H9 (cell line): ENCODE measurements around the gene CMTM4. TPM values are rescaled to one million over a fixed set of nuclear protein-coding genes. Genes with fewer than 3 reads are reported as not detected.

Source experiments
- DNase-seq: peaks from one replicate; pipeline ENCODE4 v3.0.0-alpha.2; 2017
- H2AFZ ChIP-seq: one replicate; pipeline ENCODE4 v1.6.1; 2013; ENCODE audit warnings: mild to moderate bottlenecking, low read length, control low read depth, moderate library complexity
- H2AK5ac ChIP-seq: 2 replicates; pipeline ENCODE4 v1.6.1; 2013; ENCODE audit warnings: low read length, control low read depth, mixed read lengths; ENCODE audit not compliant: insufficient read length
- H2BK120ac ChIP-seq: one replicate; pipeline ENCODE4 v1.6.1; 2013; ENCODE audit warnings: low read depth, mild to moderate bottlenecking, low read length, control low read depth, inconsistent platforms; ENCODE audit not compliant: poor library complexity, severe bottlenecking
- H2BK12ac ChIP-seq: 2 replicates; pipeline ENCODE4 v1.6.1; 2013; ENCODE audit warnings: low read length, control low read depth, mixed read lengths, low read depth; ENCODE audit not compliant: insufficient read length
- H2BK15ac ChIP-seq: 2 replicates; pipeline ENCODE4 v1.6.1; 2013; ENCODE audit warnings: low read depth, low read length, control low read depth
- H2BK20ac ChIP-seq: one replicate; pipeline ENCODE4 v1.6.1; 2013; ENCODE audit warnings: low read depth, mild to moderate bottlenecking, low read length, control low read depth, inconsistent platforms; ENCODE audit not compliant: poor library complexity, severe bottlenecking
- H2BK5ac ChIP-seq: 2 replicates; pipeline ENCODE4 v1.6.1; 2013; ENCODE audit warnings: low read length, control low read depth, mixed read lengths; ENCODE audit not compliant: insufficient read length
- H3K14ac ChIP-seq: 2 replicates; pipeline ENCODE4 v1.6.1; 2013; ENCODE audit warnings: low read length, control low read depth; ENCODE audit not compliant: insufficient read depth
- H3K18ac ChIP-seq: 2 replicates; pipeline ENCODE4 v1.6.1; 2013; ENCODE audit warnings: low read depth, mild to moderate bottlenecking, mixed read lengths, low read length, control low read depth; ENCODE audit not compliant: insufficient read length
- H3K23ac ChIP-seq: 2 replicates; pipeline ENCODE4 v1.6.1; 2013; ENCODE audit warnings: low read length, control low read depth, mixed read lengths, low read depth; ENCODE audit not compliant: insufficient read length
- H3K23me2 ChIP-seq: 2 replicates; pipeline ENCODE4 v1.6.1; 2013; ENCODE audit warnings: low read depth, mild to moderate bottlenecking, mixed read lengths, low read length, control low read depth; ENCODE audit not compliant: insufficient read length, poor library complexity, severe bottlenecking
- H3K27ac ChIP-seq: 2 replicates; pipeline ENCODE4 v1.5.1; 2013; ENCODE audit warnings: low read length, control low read depth, mixed read lengths, low read depth; ENCODE audit not compliant: insufficient read length
- H3K27me3 ChIP-seq: 2 replicates; pipeline ENCODE4 v1.6.1; 2013; ENCODE audit warnings: low read length, control low read depth, inconsistent platforms; ENCODE audit not compliant: insufficient read depth
- H3K4ac ChIP-seq: 2 replicates; pipeline ENCODE4 v1.6.1; 2013; ENCODE audit warnings: low read depth, mild to moderate bottlenecking, control low read depth, inconsistent platforms, low read length, moderate library complexity
- H3K4me1 ChIP-seq: 2 replicates; pipeline ENCODE4 v1.6.1; 2013; ENCODE audit warnings: low read length, control low read depth, inconsistent platforms; ENCODE audit not compliant: insufficient read depth
- H3K4me2 ChIP-seq: 2 replicates; pipeline ENCODE4 v1.6.1; 2013; ENCODE audit warnings: low read length, control low read depth, mixed read lengths; ENCODE audit not compliant: insufficient read length, insufficient read depth
- H3K56ac ChIP-seq: 2 replicates; pipeline ENCODE4 v1.6.1; 2013; ENCODE audit warnings: low read depth, mild to moderate bottlenecking, mixed read lengths, low read length, control low read depth; ENCODE audit not compliant: insufficient read length
- H3K79me1 ChIP-seq: 2 replicates; pipeline ENCODE4 v1.6.1; 2013; ENCODE audit warnings: low read depth, mild to moderate bottlenecking, moderate library complexity, low read length, control low read depth, inconsistent platforms; ENCODE audit not compliant: insufficient read depth, poor library complexity, severe bottlenecking
- H3K79me2 ChIP-seq: 2 replicates; pipeline ENCODE4 v1.6.1; 2013; ENCODE audit warnings: low read length, control low read depth, inconsistent platforms; ENCODE audit not compliant: insufficient read depth
- H3K9ac ChIP-seq: 2 replicates; pipeline ENCODE4 v1.6.1; 2013; ENCODE audit warnings: low read length, control low read depth, mixed read lengths; ENCODE audit not compliant: insufficient read length; ENCODE audit errors: extremely low read depth
- H3K9me3 ChIP-seq: one replicate; pipeline ENCODE4 v1.6.1; 2013; ENCODE audit warnings: low read depth, low read length, inconsistent platforms; ENCODE audit not compliant: control insufficient read depth
- H3T11ph ChIP-seq: one replicate; pipeline ENCODE4 v1.6.1; 2013; ENCODE audit warnings: mild to moderate bottlenecking, low read length, control low read depth, inconsistent platforms
- H4K20me1 ChIP-seq: one replicate; pipeline ENCODE4 v1.6.1; 2013; ENCODE audit not compliant: control insufficient read depth, insufficient read length, insufficient read depth
- H4K5ac ChIP-seq: 2 replicates; pipeline ENCODE4 v1.6.1; 2013; ENCODE audit warnings: low read depth, mild to moderate bottlenecking, mixed read lengths, low read length, control low read depth; ENCODE audit not compliant: insufficient read length
- H4K8ac ChIP-seq: replicated peaks from 2 replicates; pipeline ENCODE4 v1.6.1; 2013; ENCODE audit warnings: low read length, control low read depth, mixed read lengths, low read depth; ENCODE audit not compliant: insufficient read length
- H4K91ac ChIP-seq: 2 replicates; pipeline ENCODE4 v1.6.1; 2013; ENCODE audit warnings: low read depth, mild to moderate bottlenecking, moderate library complexity, mixed read lengths, low read length, control low read depth; ENCODE audit not compliant: insufficient read length
- H3K27ac Mint-ChIP-seq, 3 experiments: 2 replicates in 2 of 3; 3 replicates in 1 of 3; pipeline ENCODE4 v1.8.0; 2020 to 2021; ENCODE audit warnings: mixed read lengths in 3 of 3, mild to moderate bottlenecking in 1 of 3, moderate library complexity in 1 of 3
- H3K27me3 Mint-ChIP-seq: 2 replicates; pipeline ENCODE4 v1.8.0; 2021; ENCODE audit warnings: low read depth, mild to moderate bottlenecking, moderate library complexity, mixed read lengths
- H3K36me3 Mint-ChIP-seq, 3 experiments: 2 replicates in 2 of 3; 3 replicates in 1 of 3; pipeline ENCODE4 v1.8.0; 2020 to 2021; ENCODE audit warnings: low read depth in 3 of 3, mixed read lengths in 3 of 3; ENCODE audit not compliant: insufficient read depth in 1 of 3
- H3K4me1 Mint-ChIP-seq, 2 experiments: 2 replicates each; pipeline ENCODE4 v1.8.0; 2020; ENCODE audit warnings: mixed read lengths in 2 of 2
- H3K4me3 Mint-ChIP-seq, 2 experiments: 2 replicates in 1 of 2; 3 replicates in 1 of 2; pipeline ENCODE4 v1.8.0; 2020 to 2021; ENCODE audit warnings: mild to moderate bottlenecking in 2 of 2, mixed read lengths in 2 of 2, moderate library complexity in 1 of 2
- H3K9me3 Mint-ChIP-seq, 2 experiments: 2 replicates in 1 of 2; 3 replicates in 1 of 2; pipeline ENCODE4 v1.8.0; 2020; ENCODE audit warnings: mild to moderate bottlenecking in 2 of 2, mixed read lengths in 2 of 2, moderate library complexity in 1 of 2
- WGBS: extraction: QIAGEN DNeasy Blood & Tissue Kit; methylation state at CpG from one replicate; pipeline ENCODE4 v1.1.7; 2013; ENCODE audit warnings: missing lambda C conversion rate, low lambda C conversion rate, mixed read lengths; ENCODE audit not compliant: insufficient read length; ENCODE audit errors: extremely low coverage; 5-methylcytosine and 5-hydroxymethylcytosine counted together
- total RNA-seq: library from RNA; stranded (reverse); gene quantifications from 2 replicates; pipeline ENCODE4 v1.2.1, GENCODE V29; 2021
- TF ChIP-seq, protein P1 (sequence below): fragments of 200-600 bp; sonication (generic); conservative IDR thresholded peaks from 3 replicates; pipeline ENCODE4 v1.8.0; 2021; ENCODE audit warnings: antibody characterized with exemption, mild to moderate bottlenecking

CMTM4 gene
- total RNA-seq, 1 experiment from 2014 or later = 40.5 TPM

DNA sequence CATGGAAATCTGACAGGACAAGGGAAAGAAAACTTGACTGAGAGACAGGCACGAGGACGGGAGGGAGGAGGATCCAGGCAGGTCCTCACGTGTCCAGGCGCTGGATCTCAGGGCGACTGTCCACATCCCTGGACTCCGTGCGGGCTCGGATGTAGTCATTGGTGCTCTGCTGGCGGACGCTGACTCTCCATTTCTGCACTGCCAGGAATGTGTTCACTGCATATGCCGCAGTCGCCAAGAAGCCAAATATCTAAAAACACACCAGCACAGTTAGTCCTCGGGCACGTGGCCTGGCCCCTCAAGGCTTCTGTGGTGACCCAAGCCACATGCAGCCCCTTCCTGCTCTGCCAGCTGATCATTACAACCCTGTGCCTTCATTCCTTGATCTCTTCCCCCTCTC is 74.6 kb downstream of the CMTM4 start:
- Histone ChIP-seq H4K20me1 (no peaks in the 10 kb centered on the region), H3K23ac (no peak overlapping the region), H4K91ac (no peak overlapping the region), H3K27me3 (no peaks in the 10 kb centered on the region), H2AK5ac (no peak overlapping the region), H3K9me3 (no peaks in the 10 kb centered on the region), H3K18ac (no peak overlapping the region), H3K4ac (no peak overlapping the region), H3K9ac (no peak overlapping the region), H2BK15ac (no peak overlapping the region), H2BK5ac (no peak overlapping the region), H2BK12ac (no peak overlapping the region), H2BK20ac (no peak overlapping the region), H3K79me1 (no peaks in the 10 kb centered on the region), H3K23me2 (no peaks in the 10 kb centered on the region), H4K5ac (no peak overlapping the region), H3K4me2 (no peak overlapping the region), H3K27ac (no peak overlapping the region), H4K8ac (no peak overlapping the region), H2BK120ac (no peak overlapping the region), H2AFZ (no peak overlapping the region), H3K4me1 (peaks cover 5% of the 10 kb centered on the region; the same call in 1 of the 2 replicates), H3K14ac (no peak overlapping the region), H3K56ac (no peak overlapping the region), H3K79me2 (no peaks in the 10 kb centered on the region), H3T11ph (no peak overlapping the region)
- no CpG with 5 or more reads among the region's 14 CpGs for WGBS
- no peaks in the 10 kb centered on the region for H3K9me3 Mint-ChIP-seq
- peak overlapping the region in 2 of 3 experiments; percentile 60 to 75; a peak in 3 of 7 replicates for H3K27ac Mint-ChIP-seq
- TF ChIP-seq, protein P1, sequence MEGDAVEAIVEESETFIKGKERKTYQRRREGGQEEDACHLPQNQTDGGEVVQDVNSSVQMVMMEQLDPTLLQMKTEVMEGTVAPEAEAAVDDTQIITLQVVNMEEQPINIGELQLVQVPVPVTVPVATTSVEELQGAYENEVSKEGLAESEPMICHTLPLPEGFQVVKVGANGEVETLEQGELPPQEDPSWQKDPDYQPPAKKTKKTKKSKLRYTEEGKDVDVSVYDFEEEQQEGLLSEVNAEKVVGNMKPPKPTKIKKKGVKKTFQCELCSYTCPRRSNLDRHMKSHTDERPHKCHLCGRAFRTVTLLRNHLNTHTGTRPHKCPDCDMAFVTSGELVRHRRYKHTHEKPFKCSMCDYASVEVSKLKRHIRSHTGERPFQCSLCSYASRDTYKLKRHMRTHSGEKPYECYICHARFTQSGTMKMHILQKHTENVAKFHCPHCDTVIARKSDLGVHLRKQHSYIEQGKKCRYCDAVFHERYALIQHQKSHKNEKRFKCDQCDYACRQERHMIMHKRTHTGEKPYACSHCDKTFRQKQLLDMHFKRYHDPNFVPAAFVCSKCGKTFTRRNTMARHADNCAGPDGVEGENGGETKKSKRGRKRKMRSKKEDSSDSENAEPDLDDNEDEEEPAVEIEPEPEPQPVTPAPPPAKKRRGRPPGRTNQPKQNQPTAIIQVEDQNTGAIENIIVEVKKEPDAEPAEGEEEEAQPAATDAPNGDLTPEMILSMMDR = no peak
- DNase-seq = no peak
- H3K27me3 Mint-ChIP-seq = no peaks in the 10 kb centered on the region
- peaks cover 32 to 35% of the 10 kb centered on the region in 2 experiments for H3K4me1 Mint-ChIP-seq
- H3K4me3 Mint-ChIP-seq = no peak overlapping the region
- H3K36me3 Mint-ChIP-seq = peaks cover 15 to 48% (median 44%) of the 10 kb centered on the region in 3 experiments; a peak in 6 of 7 replicates
